Measurements from ENCODE around the gene CORO1C.
A peak's percentile ranks its signal among the peaks of the same experiment; 100 is the strongest.
"Not testable (repeated sequence)": the region's sequence is repeated elsewhere in the genome, so short reads cannot be mapped to it uniquely, and the experiment has no call there.

Gene CORO1C

GRCh38 chr12:108731105-108731865 is at the start of gene CORO1C:
CORO1C (minus strand) TSS chr12:108731518; CDS start chr12:108701318, 30,200 bp downstream.
- DNase-seq = peak; percentile 94 to 98

- DNase-seq = no peak
These were observed 48.8 kb upstream of the CORO1C start for GRCh38 chr12:108779998-108780688.

GRCh38 chr12:108778053-108778452 is 46.7 kb upstream of the CORO1C start:
- DNase-seq = no peak

GRCh38 chr12:108777156-108777555 is 45.8 kb upstream of the CORO1C start:
- DNase-seq = no peak

- peak; percentile 56 to 63 for DNase-seq
These were observed 42.8 kb upstream of the CORO1C start for GRCh38 chr12:108773798-108774788.

GRCh38 chr12:108772891-108773797 is 41.8 kb upstream of the CORO1C start:
- DNase-seq = no peak

GRCh38 chr12:108772247-108772646 is 40.9 kb upstream of the CORO1C start:
- DNase-seq = no peak

- DNase-seq = not testable (repeated sequence)
These were observed 40.5 kb upstream of the CORO1C start for GRCh38 chr12:108771835-108772234.

GRCh38 chr12:108770963-108771362 is 39.6 kb upstream of the CORO1C start:
- no peak for DNase-seq

- DNase-seq = no peak
These were observed 39.0 kb upstream of the CORO1C start for GRCh38 chr12:108770269-108770829.

GRCh38 chr12:108768591-108769500 is 37.5 kb upstream of the CORO1C start:
- peak in 1 of 2 experiments; percentile 36 for DNase-seq

GRCh38 chr12:108766294-108766693 is 35.0 kb upstream of the CORO1C start:
- DNase-seq = no peak

GRCh38 chr12:108765289-108765764 is 34.0 kb upstream of the CORO1C start:
- no peak for DNase-seq

GRCh38 chr12:108764540-108765288 is 33.4 kb upstream of the CORO1C start:
- no peak for DNase-seq

GRCh38 chr12:108761226-108761625 is 29.9 kb upstream of the CORO1C start:
- no peak for DNase-seq

GRCh38 chr12:108759924-108760323 is 28.6 kb upstream of the CORO1C start:
- DNase-seq = no peak

GRCh38 chr12:108757856-108758255 is 26.5 kb upstream of the CORO1C start:
- no peak for DNase-seq

GRCh38 chr12:108756421-108756820 is 25.1 kb upstream of the CORO1C start:
- DNase-seq = no peak

- DNase-seq = no peak
These were observed 24.2 kb upstream of the CORO1C start for GRCh38 chr12:108755481-108755880.

GRCh38 chr12:108753976-108754375 is 22.7 kb upstream of the CORO1C start:
- DNase-seq = no peak
